ENCODE data around the gene GRIK3.

DNA sequence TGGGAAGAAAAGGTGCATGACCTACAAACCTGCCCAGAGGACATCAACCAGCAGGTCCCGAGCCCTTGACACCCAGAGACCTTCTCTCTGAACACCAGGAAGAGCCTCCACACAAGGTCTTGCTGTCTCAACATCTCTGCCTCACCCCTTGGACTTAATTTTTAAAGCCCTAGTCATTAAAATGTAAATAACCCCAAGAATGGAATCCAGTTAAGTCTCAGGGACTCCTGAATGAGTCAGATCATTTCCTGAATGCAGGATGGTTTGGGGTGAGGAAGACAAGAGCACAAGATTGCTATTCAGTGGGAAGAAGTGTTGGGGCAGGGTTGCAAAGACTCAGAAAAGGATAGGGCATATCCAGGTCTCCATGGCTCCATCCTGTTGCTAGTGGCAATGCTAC is 17.8 kb upstream of the GRIK3 start:
- no peak for TF ChIP-seq EZH2phosphoT487 (IDR thresholded peaks at IDR 0.05; ENCODE audit: unreplicated experiment)
- no peak for TF ChIP-seq CTCF (conservative IDR thresholded peaks at IDR 0.05; ENCODE audit: low read depth in 2 of 2)
- TF ChIP-seq CREB1 (CRISPR knock-in tag; IDR thresholded peaks at IDR 0.05; ENCODE audit: low read depth), result no peak
- TF ChIP-seq EZH2 (IDR thresholded peaks at IDR 0.05; ENCODE audit: low read depth, unreplicated experiment), result no peak
- TF ChIP-seq STAT1 (IDR thresholded peaks at IDR 0.05; ENCODE audit: unreplicated experiment), result no peak
- TF ChIP-seq ZNF462 (CRISPR knock-in tag; IDR thresholded peaks at IDR 0.05), result no peak
